ENCODE measurements around the gene RBMS1. TPM values are rescaled to one million over a fixed set of nuclear protein-coding genes. Genes with fewer than 3 reads are reported as not detected.

Gene RBMS1
- total and polyA plus RNA-seq, 2 of the 4 experiments (the other 2 are of a cell fraction), result 43.5 to 64.9 TPM

GRCh38 chr2:160482673-160483072 is 10.9 kb downstream of the RBMS1 start:
- TF ChIP-seq BHLHE40 (IDR thresholded peaks at IDR 0.05; ENCODE audit: low read depth, low read length) (no peak), ELK1 (IDR thresholded peaks at IDR 0.05; ENCODE audit: borderline replicate concordance, low read depth, low read length) (no peak), CEBPB (IDR thresholded peaks at IDR 0.05; ENCODE audit: low read depth, low read length) (no peak), CTCF (conservative IDR thresholded peaks at IDR 0.05; ENCODE audit: low read depth, low read length) (no peak), POLR2A (IDR thresholded peaks at IDR 0.05; ENCODE audit: low read depth, low read length) (no peak), RFX5 (IDR thresholded peaks at IDR 0.05; ENCODE audit: low read depth, low read length) (no peak), RAD21 (IDR thresholded peaks at IDR 0.05; ENCODE audit: low read length) (no peak), USF2 (IDR thresholded peaks at IDR 0.05; ENCODE audit: low read depth, low read length) (no peak), NFE2L2 (IDR thresholded peaks at IDR 0.05; ENCODE audit: low read depth, low read length) (no peak), FOS (IDR thresholded peaks at IDR 0.05; ENCODE audit: low read depth, low read length) (no peak), RCOR1 (IDR thresholded peaks at IDR 0.05; ENCODE audit: insufficient replicate concordance, low read length) (no peak), MAZ (IDR thresholded peaks at IDR 0.05; ENCODE audit: borderline replicate concordance, low read depth, low read length) (no peak), SMC3 (IDR thresholded peaks at IDR 0.05; ENCODE audit: low read depth, low read length) (no peak), MXI1 (IDR thresholded peaks at IDR 0.05; ENCODE audit: borderline replicate concordance, low read depth, low read length) (no peak), CHD1 (IDR thresholded peaks at IDR 0.05; ENCODE audit: low read depth, low read length) (no peak), MAFK (IDR thresholded peaks at IDR 0.05; ENCODE audit: low read depth, low read length) (no peak)
- no peak for DNase-seq
- Histone ChIP-seq H3K23ac (ENCODE audit: low read depth, low read length) (0 out of 2 replicates have a peak overlapping the region, but pooled peaks have one; percentile 41), H2BK20ac (ENCODE audit: low read depth, low read length) (no peak overlapping the region), H4K8ac (ENCODE audit: low read depth in 2 of 2, low read length in 2 of 2) (no peak overlapping the region), H2AK9ac (replicated peaks; ENCODE audit: low read depth, low read length, poor library complexity) (no peak overlapping the region), H2BK15ac (ENCODE audit: low read depth, low read length) (no peak overlapping the region), H2AFZ (replicated peaks; ENCODE audit: low read length, poor library complexity) (no peak overlapping the region), H2AK5ac (ENCODE audit: low read depth, low read length) (no peak overlapping the region), H3K4me1 (ENCODE audit: control insufficient read depth, insufficient read depth, low read length) (peaks cover 23% of the 10 kb centered on the region), H4K91ac (ENCODE audit: insufficient read depth, low read depth, low read length) (no peak overlapping the region), H2BK120ac (ENCODE audit: low read depth, low read length) (no peak overlapping the region), H3K27me3 (ENCODE audit: control insufficient read depth, insufficient read depth, low read length) (no peaks in the 10 kb centered on the region), H3K36me3 (ENCODE audit: control insufficient read depth, insufficient read depth, low read length) (peaks cover 4% of the 10 kb centered on the region; the same call in 1 of the 2 replicates), H3K56ac (ENCODE audit: extremely low read depth, insufficient read depth, low read length) (no peak overlapping the region), H3K4me2 (ENCODE audit: low read depth, low read length) (no peak overlapping the region), H3K79me1 (ENCODE audit: low read depth in 1 of 2, low read length in 2 of 2) (peaks cover 33 to 65% of the 10 kb centered on the region in 2 experiments), H3K9ac (ENCODE audit: low read depth, low read length) (no peak overlapping the region), H3K9me1 (ENCODE audit: insufficient read depth, low read length) (peaks cover 18% of the 10 kb centered on the region), H3K9me3 (ENCODE audit: control insufficient read depth, insufficient read depth, low read length) (no peaks in the 10 kb centered on the region), H4K5ac (ENCODE audit: low read depth, low read length) (peak overlapping the region; percentile 6; the same call in 1 of the 2 replicates), H3K18ac (ENCODE audit: low read depth, low read length) (no peak overlapping the region), H2BK5ac (ENCODE audit: low read depth, low read length, poor library complexity, severe bottlenecking) (no peak overlapping the region), H3K14ac (replicated peaks; ENCODE audit: low read depth, low read length) (no peak overlapping the region), H3K4me3 (ENCODE audit: insufficient read depth, low read depth, low read length) (no peak overlapping the region), H3K27ac (ENCODE audit: insufficient read depth, low read length) (no peak overlapping the region), H4K20me1 (ENCODE audit: insufficient read depth, low read length) (peaks cover 48% of the 10 kb centered on the region; the same call in 1 of the 2 replicates), H3K4ac (ENCODE audit: low read depth, low read length) (no peak overlapping the region)
- CTCF ChIA-PET, result no interaction called here
- intact Hi-C loops (cut with micrococcal nuclease), result no loop called here
- ATAC-seq (ENCODE audit: low read depth), result no peak
- dilution Hi-C loops (cut with HindIII; ENCODE audit: low sequenced_read_pairs, unreplicated experiment), result no loop called here
- no CpG with 5 or more reads among the region's 2 CpGs for WGBS, 2 experiments (ENCODE audit: extremely low coverage in 2 of 2, insufficient read length in 1 of 2)
- in situ Hi-C loops (cut with MboI; ENCODE audit: low sequenced_read_pairs), result no loop called here
- POLR2A ChIA-PET (ENCODE audit: unreplicated experiment), result no interaction called here
- no TSS peak for BruUV-seq (replicated peaks)

Data from IMR-90 (cell line).